ENCODE results near the gene DNAAF9.

DNA sequence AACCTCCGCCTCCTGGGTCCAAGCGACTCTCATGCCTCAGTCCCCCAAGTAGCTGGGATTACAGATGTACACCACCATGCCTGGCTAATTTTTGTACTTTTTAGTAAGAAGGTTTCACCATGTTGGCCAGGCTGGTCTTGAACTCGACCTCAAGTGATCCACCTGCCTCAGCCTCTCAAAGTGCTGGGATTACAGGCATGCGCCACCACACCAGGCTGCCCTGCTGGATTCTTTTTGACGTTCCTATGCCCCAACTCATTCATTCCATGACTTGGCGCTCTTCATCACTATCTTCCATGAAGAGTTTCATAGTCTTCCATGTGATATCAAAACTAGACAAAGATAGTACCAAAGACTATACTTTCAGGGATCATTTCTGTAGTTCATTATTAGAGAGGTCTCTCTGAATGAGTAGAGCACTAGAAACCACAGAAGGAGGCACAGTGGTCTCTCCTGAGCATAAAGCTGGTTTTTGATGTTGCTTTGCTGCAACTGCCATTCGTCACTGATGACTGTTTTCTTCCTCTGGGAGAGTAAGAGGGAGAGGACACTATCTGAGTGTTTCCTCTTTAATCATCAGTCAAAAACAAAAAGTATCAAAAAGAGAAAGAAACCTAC is 23.5 kb downstream of the DNAAF9 start:
- TF ChIP-seq, protein P1, sequence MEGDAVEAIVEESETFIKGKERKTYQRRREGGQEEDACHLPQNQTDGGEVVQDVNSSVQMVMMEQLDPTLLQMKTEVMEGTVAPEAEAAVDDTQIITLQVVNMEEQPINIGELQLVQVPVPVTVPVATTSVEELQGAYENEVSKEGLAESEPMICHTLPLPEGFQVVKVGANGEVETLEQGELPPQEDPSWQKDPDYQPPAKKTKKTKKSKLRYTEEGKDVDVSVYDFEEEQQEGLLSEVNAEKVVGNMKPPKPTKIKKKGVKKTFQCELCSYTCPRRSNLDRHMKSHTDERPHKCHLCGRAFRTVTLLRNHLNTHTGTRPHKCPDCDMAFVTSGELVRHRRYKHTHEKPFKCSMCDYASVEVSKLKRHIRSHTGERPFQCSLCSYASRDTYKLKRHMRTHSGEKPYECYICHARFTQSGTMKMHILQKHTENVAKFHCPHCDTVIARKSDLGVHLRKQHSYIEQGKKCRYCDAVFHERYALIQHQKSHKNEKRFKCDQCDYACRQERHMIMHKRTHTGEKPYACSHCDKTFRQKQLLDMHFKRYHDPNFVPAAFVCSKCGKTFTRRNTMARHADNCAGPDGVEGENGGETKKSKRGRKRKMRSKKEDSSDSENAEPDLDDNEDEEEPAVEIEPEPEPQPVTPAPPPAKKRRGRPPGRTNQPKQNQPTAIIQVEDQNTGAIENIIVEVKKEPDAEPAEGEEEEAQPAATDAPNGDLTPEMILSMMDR (IDR thresholded peaks at IDR 0.05): no peak
- TF ChIP-seq ZFX (IDR thresholded peaks at IDR 0.05; ENCODE audit: borderline replicate concordance): no peak
